Liver (tissue), 9 donors: ENCODE data around the gene SLC49A3. TPM values are rescaled to one million over a fixed set of nuclear protein-coding genes. Genes with fewer than 3 reads are reported as not detected.
"Not testable (repeated sequence)": the region's sequence is repeated elsewhere in the genome, so short reads cannot be mapped to it uniquely, and the experiment has no call there.

Experiments
- DNase-seq: peaks from one replicate; pipeline ENCODE4 v3.0.0-alpha.2; 2017; ENCODE audit warnings: low spot score
- H3K27ac ChIP-seq, 2 donors: one replicate each; pipeline ENCODE4 v1.7.0; 2013; ENCODE audit warnings: inconsistent platforms in 2 of 2, low read length in 2 of 2, control low read depth in 1 of 2, low read depth in 1 of 2, mild to moderate bottlenecking in 1 of 2
- H3K27me3 ChIP-seq, 4 donors: one replicate each; pipeline versions ENCODE4 v1.6.1 to v1.7.0; 2013; ENCODE audit warnings: low read length in 3 of 4, inconsistent platforms in 1 of 4, mild to moderate bottlenecking in 1 of 4, moderate library complexity in 1 of 4; ENCODE audit not compliant: control insufficient read depth in 4 of 4, insufficient read depth in 4 of 4
- H3K36me3 ChIP-seq, 4 donors: one replicate each; pipeline versions ENCODE4 v1.6.1 to v1.7.0; 2013; ENCODE audit warnings: low read length in 3 of 4, mild to moderate bottlenecking in 3 of 4, low read depth in 1 of 4, moderate library complexity in 1 of 4; ENCODE audit not compliant: control insufficient read depth in 4 of 4, insufficient read depth in 3 of 4
- H3K4me1 ChIP-seq, 4 donors: one replicate each; pipeline versions ENCODE4 v1.6.1 to v1.7.0; 2013; ENCODE audit warnings: low read length in 3 of 4, mild to moderate bottlenecking in 3 of 4, moderate library complexity in 1 of 4; ENCODE audit not compliant: control insufficient read depth in 4 of 4, insufficient read depth in 4 of 4
- H3K4me3 ChIP-seq, 3 donors: one replicate each; pipeline versions ENCODE4 v1.6.1 to v1.7.0; 2013; ENCODE audit warnings: low read length in 3 of 3, control low read depth in 1 of 3, low read depth in 1 of 3, mild to moderate bottlenecking in 1 of 3
- H3K9ac ChIP-seq, 2 donors: one replicate each; pipeline ENCODE4 v1.7.0; 2013; ENCODE audit warnings: low read length in 2 of 2, mild to moderate bottlenecking in 2 of 2, moderate library complexity in 2 of 2, control low read depth in 1 of 2, low read depth in 1 of 2
- H3K9me3 ChIP-seq, 4 donors: one replicate each; pipeline versions ENCODE4 v1.6.1 to v1.7.0; 2013; ENCODE audit warnings: low read length in 3 of 4; ENCODE audit not compliant: control insufficient read depth in 4 of 4
- EGR1 ChIP-seq, 2 donors: IDR thresholded peaks; 2 replicates each; pipeline ENCODE4 v1.6.1; 2016 to 2018; ENCODE audit warnings: antibody characterized with exemption in 2 of 2, low read depth in 2 of 2
- FOXA1 ChIP-seq: IDR thresholded peaks from 2 replicates; pipeline ENCODE4 v1.6.1; 2016; ENCODE audit warnings: antibody characterized with exemption
- FOXA2 ChIP-seq: IDR thresholded peaks from 2 replicates; pipeline ENCODE4 v1.6.1; 2016; ENCODE audit warnings: antibody characterized with exemption
- GABPA ChIP-seq, 2 donors: IDR thresholded peaks in 1 of 2; conservative IDR thresholded peaks in 1 of 2; 2 replicates each; pipeline ENCODE4 v1.6.1; 2016; ENCODE audit warnings: antibody characterized with exemption in 2 of 2, mild to moderate bottlenecking in 1 of 2, moderate library complexity in 1 of 2
- HNF4A ChIP-seq, 2 donors: conservative IDR thresholded peaks; 2 replicates each; pipeline ENCODE4 v1.6.1; 2016; ENCODE audit warnings: antibody characterized with exemption in 2 of 2, mild to moderate bottlenecking in 2 of 2
- HNF4G ChIP-seq: IDR thresholded peaks from 2 replicates; pipeline ENCODE4 v1.6.1; 2016; ENCODE audit warnings: antibody characterized with exemption
- JUND ChIP-seq, 2 donors: IDR thresholded peaks; 2 replicates each; pipeline ENCODE4 v1.6.1; 2016; ENCODE audit warnings: antibody characterized with exemption in 2 of 2
- NR2F2 ChIP-seq: IDR thresholded peaks from 2 replicates; pipeline ENCODE4 v1.6.1; 2016; ENCODE audit warnings: antibody characterized with exemption
- RAD21 ChIP-seq, 2 donors: IDR thresholded peaks; 2 replicates each; pipeline ENCODE4 v1.6.1; 2016; ENCODE audit warnings: antibody characterized with exemption in 2 of 2, mild to moderate bottlenecking in 2 of 2
- RXRA ChIP-seq, 2 donors: IDR thresholded peaks; 2 replicates each; pipeline ENCODE4 v1.6.1; 2017 to 2018; ENCODE audit warnings: antibody characterized with exemption in 2 of 2, mild to moderate bottlenecking in 1 of 2
- WGBS: extraction: QIAGEN DNeasy Blood & Tissue Kit; methylation state at CpG from one replicate; pipeline ENCODE4 v1.1.7; 2013; 5-methylcytosine and 5-hydroxymethylcytosine counted together
- polyA plus RNA-seq, 2 donors: library from polyadenylated mRNA; stranded (reverse) in 1 of 2; unstranded in 1 of 2; fragments of 200-250 nt in 1 of 2; fragments of >200 nt in 1 of 2; fragmentation: Nextera tagmentation in 1 of 2; extraction: Ambion mirVana in 1 of 2; gene quantifications; one replicate each; pipeline versions ENCODE4 v1.2.1 to v1.2.3, GENCODE V29; 2013 to 2015
- total RNA-seq, 2 donors: library from RNA; depleted of rRNA; stranded (reverse); fragments of >200 nt; gene quantifications; one replicate each; pipeline ENCODE4 v1.2.3, GENCODE V29; 2014
- TF ChIP-seq, protein P1 (sequence below): IDR thresholded peaks from 2 replicates; pipeline ENCODE4 v1.6.1; 2016; ENCODE audit warnings: antibody characterized with exemption, mild to moderate bottlenecking
- TF ChIP-seq, protein P2 (sequence below): IDR thresholded peaks from 2 replicates; pipeline ENCODE4 v1.6.1; 2016; ENCODE audit warnings: antibody characterized with exemption
- TF ChIP-seq, protein P3 (sequence below): IDR thresholded peaks from 2 replicates; pipeline ENCODE4 v1.6.1; 2016; ENCODE audit warnings: antibody characterized with exemption
- TF ChIP-seq, protein P4 (sequence below): IDR thresholded peaks from 2 replicates; pipeline ENCODE4 v1.6.1; 2016; ENCODE audit warnings: antibody characterized with exemption
- donor health status: healthy.
- donor health status: healthy.
- donor health status: healthy.
- donor health status: healthy.
- donor health status: healthy.

Gene SLC49A3
- total and polyA plus RNA-seq, 4 donors = 0.40 to 3.6 (median 2.0) TPM

DNA sequence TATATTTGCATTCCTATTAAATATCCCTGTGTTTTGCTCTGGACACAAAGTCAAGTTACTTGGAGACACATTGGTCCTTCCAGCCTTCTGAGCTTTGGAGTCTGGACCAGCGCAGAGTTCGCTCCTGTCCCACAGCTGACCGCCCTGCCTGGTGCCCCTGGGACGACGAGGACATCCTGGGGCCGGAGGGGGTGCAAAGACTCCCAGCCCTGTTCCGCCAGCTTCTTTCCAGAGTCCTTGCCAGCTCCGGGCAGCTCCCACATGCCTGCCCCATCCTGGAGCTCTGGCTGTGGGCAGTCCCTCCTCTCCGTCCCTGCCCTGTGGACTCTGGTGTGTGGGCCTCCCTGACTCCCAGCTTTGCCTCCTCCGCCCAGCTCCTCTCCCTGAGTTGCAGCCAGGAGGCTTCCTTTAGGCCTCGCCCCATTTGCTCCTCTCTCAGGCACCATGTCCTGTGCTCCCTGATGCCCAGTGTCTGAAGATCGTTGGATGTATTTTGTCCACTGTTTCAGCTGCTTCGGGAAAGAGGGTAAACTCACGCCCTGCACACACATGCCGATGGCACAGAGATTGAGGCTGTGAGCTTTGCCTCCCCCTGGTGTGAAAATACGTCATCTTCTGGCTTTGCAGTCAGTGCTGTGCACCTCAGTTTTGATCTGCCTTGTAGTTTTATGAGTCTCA, 11.8 kb upstream of the SLC49A3 start:
- 78% methylated on average over 16 of the region's 16 CpGs for WGBS
- H3K27ac ChIP-seq = no peak overlapping the region
- no peaks in the 10 kb centered on the region for H3K27me3 ChIP-seq
- DNase-seq = no peak
- H3K9me3 ChIP-seq = no peaks in the 10 kb centered on the region
- no peak overlapping the region for H3K4me3 ChIP-seq
- TF ChIP-seq HNF4A (conservative IDR thresholded peaks at IDR 0.05) = no peak
- TF ChIP-seq FOXA2 = no peak
- no peak for TF ChIP-seq FOXA1
- TF ChIP-seq, protein P1, sequence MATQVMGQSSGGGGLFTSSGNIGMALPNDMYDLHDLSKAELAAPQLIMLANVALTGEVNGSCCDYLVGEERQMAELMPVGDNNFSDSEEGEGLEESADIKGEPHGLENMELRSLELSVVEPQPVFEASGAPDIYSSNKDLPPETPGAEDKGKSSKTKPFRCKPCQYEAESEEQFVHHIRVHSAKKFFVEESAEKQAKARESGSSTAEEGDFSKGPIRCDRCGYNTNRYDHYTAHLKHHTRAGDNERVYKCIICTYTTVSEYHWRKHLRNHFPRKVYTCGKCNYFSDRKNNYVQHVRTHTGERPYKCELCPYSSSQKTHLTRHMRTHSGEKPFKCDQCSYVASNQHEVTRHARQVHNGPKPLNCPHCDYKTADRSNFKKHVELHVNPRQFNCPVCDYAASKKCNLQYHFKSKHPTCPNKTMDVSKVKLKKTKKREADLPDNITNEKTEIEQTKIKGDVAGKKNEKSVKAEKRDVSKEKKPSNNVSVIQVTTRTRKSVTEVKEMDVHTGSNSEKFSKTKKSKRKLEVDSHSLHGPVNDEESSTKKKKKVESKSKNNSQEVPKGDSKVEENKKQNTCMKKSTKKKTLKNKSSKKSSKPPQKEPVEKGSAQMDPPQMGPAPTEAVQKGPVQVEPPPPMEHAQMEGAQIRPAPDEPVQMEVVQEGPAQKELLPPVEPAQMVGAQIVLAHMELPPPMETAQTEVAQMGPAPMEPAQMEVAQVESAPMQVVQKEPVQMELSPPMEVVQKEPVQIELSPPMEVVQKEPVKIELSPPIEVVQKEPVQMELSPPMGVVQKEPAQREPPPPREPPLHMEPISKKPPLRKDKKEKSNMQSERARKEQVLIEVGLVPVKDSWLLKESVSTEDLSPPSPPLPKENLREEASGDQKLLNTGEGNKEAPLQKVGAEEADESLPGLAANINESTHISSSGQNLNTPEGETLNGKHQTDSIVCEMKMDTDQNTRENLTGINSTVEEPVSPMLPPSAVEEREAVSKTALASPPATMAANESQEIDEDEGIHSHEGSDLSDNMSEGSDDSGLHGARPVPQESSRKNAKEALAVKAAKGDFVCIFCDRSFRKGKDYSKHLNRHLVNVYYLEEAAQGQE = no peak
- TF ChIP-seq, protein P2, sequence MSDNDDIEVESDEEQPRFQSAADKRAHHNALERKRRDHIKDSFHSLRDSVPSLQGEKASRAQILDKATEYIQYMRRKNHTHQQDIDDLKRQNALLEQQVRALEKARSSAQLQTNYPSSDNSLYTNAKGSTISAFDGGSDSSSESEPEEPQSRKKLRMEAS = no peak
- no peak for TF ChIP-seq JUND (IDR thresholded peaks at IDR 0.05)
- TF ChIP-seq, protein P3, sequence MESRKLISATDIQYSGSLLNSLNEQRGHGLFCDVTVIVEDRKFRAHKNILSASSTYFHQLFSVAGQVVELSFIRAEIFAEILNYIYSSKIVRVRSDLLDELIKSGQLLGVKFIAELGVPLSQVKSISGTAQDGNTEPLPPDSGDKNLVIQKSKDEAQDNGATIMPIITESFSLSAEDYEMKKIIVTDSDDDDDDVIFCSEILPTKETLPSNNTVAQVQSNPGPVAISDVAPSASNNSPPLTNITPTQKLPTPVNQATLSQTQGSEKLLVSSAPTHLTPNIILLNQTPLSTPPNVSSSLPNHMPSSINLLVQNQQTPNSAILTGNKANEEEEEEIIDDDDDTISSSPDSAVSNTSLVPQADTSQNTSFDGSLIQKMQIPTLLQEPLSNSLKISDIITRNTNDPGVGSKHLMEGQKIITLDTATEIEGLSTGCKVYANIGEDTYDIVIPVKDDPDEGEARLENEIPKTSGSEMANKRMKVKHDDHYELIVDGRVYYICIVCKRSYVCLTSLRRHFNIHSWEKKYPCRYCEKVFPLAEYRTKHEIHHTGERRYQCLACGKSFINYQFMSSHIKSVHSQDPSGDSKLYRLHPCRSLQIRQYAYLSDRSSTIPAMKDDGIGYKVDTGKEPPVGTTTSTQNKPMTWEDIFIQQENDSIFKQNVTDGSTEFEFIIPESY = no peak
- H3K36me3 ChIP-seq = no peaks in the 10 kb centered on the region
- no peak overlapping the region for H3K9ac ChIP-seq
- peaks cover 0 to 11% (median 6%) of the 10 kb centered on the region in 4 donors for H3K4me1 ChIP-seq

DNA sequence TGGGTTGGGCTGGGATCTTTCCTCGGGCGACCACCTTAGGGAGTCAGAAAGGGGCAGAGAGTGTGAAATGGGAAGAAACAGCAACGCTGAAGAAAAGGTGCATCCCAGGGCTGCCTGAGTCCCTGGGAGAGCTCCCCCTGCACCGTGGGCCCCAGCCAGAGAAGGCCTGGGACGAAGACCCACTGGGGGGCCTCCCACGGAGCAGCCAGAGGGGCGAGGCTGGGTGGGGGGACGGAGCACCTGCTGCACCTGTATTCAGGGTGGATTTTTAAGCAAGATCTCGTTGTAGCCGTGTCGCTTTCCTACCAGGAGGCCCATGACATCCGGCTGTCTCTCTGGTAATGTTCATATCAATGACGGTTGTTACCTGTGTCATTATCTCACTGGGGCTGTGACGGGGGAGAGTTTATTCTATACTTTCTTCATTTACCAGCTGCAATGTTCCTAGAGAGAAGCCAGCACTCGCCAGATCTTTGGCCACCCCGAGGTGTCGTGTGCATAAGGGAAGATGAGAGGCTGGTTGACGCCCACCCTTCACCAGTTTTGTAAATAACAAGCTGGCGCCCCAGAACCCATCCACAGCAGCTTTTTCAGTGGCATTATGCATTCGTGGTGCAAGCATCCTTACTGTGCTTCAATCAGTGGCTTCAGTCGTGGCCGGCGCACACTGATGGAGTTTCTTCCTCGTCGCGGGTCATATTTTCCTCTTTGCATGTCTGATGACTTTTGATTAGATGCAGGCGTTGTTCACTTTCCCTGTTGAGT, 11.0 kb upstream of the SLC49A3 start:
- no peak for DNase-seq
- TF ChIP-seq RAD21 (IDR thresholded peaks at IDR 0.05) (no peak), JUND (IDR thresholded peaks at IDR 0.05) (no peak), EGR1 (IDR thresholded peaks at IDR 0.05; ENCODE audit: low read depth in 2 of 2) (no peak), NR2F2 (no peak), HNF4G (no peak), HNF4A (conservative IDR thresholded peaks at IDR 0.05) (no peak), RXRA (IDR thresholded peaks at IDR 0.05) (no peak), GABPA (IDR thresholded peaks at IDR 0.05 in 1 of 2, conservative IDR thresholded peaks at IDR 0.05 in 1 of 2) (no peak)
- TF ChIP-seq, protein P4, sequence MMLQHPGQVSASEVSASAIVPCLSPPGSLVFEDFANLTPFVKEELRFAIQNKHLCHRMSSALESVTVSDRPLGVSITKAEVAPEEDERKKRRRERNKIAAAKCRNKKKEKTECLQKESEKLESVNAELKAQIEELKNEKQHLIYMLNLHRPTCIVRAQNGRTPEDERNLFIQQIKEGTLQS = no peak
- TF ChIP-seq, protein P2 = no peak
- 89% methylated on average over 27 of the region's 27 CpGs for WGBS
- Histone ChIP-seq H3K36me3 (no peaks in the 10 kb centered on the region), H3K27ac (no peak overlapping the region), H3K9me3 (no peaks in the 10 kb centered on the region), H3K4me1 (peaks cover 0 to 7% (median 2%) of the 10 kb centered on the region in 4 donors), H3K4me3 (no peak overlapping the region), H3K9ac (no peak overlapping the region), H3K27me3 (no peaks in the 10 kb centered on the region)

DNA sequence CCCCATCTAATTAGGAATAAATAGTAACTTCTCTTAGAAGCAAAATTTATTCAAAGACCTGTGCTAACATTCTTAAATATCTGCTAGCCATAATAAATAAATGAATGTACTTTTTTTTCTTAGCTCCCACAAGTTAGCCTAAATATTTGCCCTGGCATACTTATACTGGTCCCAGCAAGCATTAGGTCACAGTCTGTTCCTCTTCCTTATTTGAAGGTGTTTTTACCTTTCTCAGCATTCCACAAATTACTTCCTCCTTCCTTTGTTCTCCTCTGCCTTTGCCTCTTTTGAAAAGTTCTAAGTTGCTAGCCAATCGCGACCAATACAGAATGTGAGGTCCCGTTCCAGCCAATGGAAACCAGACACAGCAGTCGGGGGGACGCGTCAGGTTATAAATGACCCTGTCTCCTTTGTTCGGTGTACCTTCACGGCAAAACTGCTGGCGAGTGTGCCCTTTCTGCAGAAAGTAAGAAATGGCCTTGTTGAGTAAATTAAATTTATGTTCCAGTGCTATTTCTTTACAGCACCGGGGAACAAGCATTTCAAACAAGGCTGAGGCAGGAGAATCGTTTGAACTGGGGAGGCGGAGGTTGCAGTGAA, 5.5 kb upstream of the SLC49A3 start:
- 86% methylated on average over 12 of the region's 12 CpGs for WGBS
- H3K27me3 ChIP-seq = not testable (repeated sequence)

More for the DNA sequence above, 5.5 kb upstream of the SLC49A3 start:
- H3K9ac ChIP-seq, H3K36me3 ChIP-seq, H3K27ac ChIP-seq, DNase-seq, H3K4me3 ChIP-seq, H3K9me3 ChIP-seq, H3K4me1 ChIP-seq: not testable (repeated sequence)
